ENCODE data around the gene MT1H.
A peak's percentile ranks its signal among the peaks of the same experiment; 100 is the strongest.
"Not testable (repeated sequence)": the region's sequence is repeated elsewhere in the genome, so short reads cannot be mapped to it uniquely, and the experiment has no call there.

MT1H gene

GRCh38 chr16:56669005-56669839 lies at the start of gene MT1H:
Gene MT1H, plus strand, starts transcription at chr16:56669814. Its CDS starts 71 bp downstream, at chr16:56669885.
- no peak for DNase-seq (ENCODE audit: low spot score)

DNA sequence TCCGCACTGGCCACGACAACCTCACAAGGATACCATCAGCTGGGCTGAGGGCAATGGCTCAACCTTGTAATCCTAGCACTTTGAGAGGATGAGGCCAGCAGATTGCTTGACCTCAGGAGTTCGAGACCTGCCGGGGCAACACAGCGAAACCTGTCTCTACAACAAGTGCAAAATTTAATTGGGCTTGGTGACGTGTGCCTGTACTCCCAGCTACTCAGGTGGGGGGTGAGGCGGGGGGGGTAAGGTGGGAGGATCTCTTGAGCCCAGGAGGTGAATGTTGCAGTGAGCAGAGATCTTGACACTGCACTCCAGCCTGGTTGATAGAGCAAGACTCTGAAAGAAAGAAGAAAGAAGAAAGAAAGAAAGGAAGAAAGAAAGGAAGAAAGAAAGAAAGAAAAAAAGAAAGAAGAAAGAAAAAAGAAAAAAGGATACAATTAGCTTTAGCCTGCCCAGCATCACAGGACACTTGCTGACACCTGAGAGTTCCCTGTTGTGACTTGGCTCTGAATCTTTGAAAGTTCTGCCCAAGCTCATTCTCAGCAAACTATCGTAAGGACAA lies 49.2 kb upstream of the MT1H start:
- DNase-seq (ENCODE audit: low spot score) = no peak

GRCh38 chr16:56621665-56622445 lies 47.8 kb upstream of the MT1H start:
- DNase-seq (ENCODE audit: low spot score) = not testable (repeated sequence)

GRCh38 chr16:56623184-56623583 lies 46.4 kb upstream of the MT1H start:
- not testable (repeated sequence) for DNase-seq (ENCODE audit: low spot score)

- no peak for DNase-seq (ENCODE audit: low spot score)
Measured at GRCh38 chr16:56623637-56624036, 46.0 kb upstream of the MT1H start.

DNA sequence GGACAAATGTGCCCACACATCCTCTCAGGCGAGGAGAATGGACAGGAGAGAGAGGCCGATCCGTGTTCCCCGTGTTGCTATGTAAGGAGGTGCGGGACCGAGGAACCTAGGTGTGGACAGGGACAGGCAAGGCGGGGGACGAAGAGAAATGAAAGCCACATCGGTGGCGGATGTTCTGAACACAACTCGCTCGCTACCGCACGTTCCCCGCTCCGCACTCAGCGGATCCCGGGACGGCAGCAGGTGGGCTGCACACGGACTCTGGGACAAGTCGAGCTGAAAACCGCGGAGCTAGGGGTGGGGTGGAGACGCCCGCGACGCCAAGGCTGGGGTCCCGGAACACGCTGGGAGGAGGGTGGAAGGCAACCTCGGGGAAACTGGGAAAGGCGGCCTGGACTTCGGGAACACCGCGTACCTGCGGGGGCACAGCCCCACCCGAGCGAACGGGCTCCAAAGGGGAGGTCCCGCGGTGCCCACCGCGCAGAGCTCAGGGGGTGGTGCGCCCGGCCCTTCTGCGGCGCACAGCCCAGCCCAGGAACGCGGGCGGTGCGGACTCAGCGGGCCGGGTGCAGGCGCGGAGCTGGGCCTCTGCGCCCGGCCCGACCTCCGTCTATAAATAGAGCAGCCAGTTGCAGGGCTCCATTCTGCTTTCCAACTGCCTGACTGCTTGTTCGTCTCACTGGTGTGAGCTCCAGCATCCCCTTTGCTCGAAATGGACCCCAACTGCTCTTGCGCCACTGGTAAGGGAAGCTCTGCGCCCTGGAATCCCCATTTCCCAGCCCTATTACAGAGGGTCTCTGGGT lies 44.3 kb upstream of the MT1H start, which contains the start of gene MT1E:
Gene MT1E, plus strand, starts transcription at position 642 of the 803 bp plus-strand sequence. Its CDS starts 71 bp downstream, at position 713.
- DNase-seq (ENCODE audit: low spot score) = peak; percentile 67

- DNase-seq (ENCODE audit: low spot score) = no peak
Measured at GRCh38 chr16:56625943-56626654, 43.5 kb upstream of the MT1H start.

DNA sequence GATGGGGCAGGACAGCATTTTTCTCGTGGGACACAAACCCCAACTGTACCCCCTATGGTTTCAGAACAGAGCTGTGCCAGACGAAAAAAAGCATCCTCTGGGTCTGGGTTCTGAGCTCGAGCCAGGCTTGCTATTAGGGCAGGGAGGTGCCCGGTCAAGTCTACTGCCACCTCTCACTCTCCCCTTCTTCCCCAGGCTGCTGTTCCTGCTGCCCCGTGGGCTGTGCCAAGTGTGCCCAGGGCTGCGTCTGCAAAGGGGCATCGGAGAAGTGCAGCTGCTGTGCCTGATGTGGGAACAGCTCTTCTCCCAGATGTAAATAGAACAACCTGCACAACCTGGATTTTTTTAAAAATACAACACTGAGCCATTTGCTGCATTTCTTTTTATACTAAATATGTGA lies 42.9 kb upstream of the MT1H start:
- no peak for DNase-seq (ENCODE audit: low spot score)

DNA sequence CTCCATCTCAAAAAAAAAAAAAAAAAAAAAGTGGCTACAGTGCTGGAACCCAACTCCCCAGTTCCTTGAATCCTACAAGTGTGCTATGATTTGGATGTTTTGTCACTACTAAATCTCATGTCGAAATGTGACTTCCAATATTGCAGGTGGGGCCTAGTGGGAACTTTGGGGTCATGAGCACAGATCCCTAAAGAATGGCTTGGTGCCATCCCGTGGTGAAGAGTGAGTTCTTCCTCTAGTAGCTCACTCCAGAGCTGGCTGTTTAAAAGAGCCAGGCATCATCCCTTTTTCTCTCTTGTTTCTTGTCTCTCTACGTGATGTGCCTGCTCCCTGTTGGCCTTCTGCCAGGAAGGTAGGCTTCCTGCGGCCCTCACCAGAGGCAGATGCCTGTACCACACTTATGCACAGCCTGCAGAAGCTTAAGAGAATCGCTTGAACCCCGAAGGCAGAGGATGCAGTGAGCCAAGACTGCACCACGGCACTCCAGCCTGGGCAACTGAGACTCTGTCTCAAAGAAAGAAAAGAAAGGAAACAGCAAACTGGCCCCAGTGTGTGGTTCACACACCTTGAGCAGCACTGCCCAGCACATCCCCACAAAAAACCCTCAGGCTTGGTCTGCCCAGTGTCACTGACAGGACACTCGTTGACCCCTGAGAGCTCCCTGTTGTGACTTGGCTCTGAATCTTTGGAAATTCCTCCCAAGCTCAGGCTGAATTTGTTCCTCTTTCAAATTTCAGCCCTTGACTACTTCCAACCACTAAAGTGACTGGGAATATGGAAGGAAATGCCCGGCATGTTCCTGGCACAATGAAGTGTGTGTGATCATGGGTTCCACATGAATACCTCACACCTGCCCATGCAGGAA lies 40.9 kb upstream of the MT1H start:
- no peak for DNase-seq (ENCODE audit: low spot score)

GRCh38 chr16:56629531-56629930 lies 40.1 kb upstream of the MT1H start:
- no peak for DNase-seq (ENCODE audit: low spot score)

- no peak for DNase-seq (ENCODE audit: low spot score)
Measured at GRCh38 chr16:56630134-56630533, 39.5 kb upstream of the MT1H start.

- no peak for DNase-seq (ENCODE audit: low spot score)
Measured at GRCh38 chr16:56631197-56631596, 38.4 kb upstream of the MT1H start.

DNA sequence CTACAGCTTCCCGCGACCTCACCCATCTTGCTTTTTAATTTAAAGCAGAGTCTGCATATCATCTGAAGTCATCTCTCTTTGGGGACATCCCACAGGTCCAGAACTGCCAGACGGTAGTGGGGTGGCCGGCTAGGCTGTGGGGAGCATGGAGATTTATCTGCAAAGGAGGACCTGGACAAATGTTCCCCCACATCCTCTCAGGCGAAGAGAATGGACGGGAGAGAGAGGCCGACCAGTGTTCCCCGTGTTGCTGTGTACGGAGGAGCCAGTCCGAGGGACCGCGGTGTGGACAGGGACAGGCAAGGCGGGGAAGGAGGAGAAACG lies 37.8 kb upstream of the MT1H start:
- no peak for DNase-seq (ENCODE audit: low spot score)

GRCh38 chr16:56632156-56632847 lies 37.3 kb upstream of the MT1H start, which contains the start of gene MT1M:
Gene MT1M, plus strand, starts transcription at chr16:56632659. Its CDS starts 73 bp downstream, at chr16:56632732.
- no peak for DNase-seq (ENCODE audit: low spot score)

DNA sequence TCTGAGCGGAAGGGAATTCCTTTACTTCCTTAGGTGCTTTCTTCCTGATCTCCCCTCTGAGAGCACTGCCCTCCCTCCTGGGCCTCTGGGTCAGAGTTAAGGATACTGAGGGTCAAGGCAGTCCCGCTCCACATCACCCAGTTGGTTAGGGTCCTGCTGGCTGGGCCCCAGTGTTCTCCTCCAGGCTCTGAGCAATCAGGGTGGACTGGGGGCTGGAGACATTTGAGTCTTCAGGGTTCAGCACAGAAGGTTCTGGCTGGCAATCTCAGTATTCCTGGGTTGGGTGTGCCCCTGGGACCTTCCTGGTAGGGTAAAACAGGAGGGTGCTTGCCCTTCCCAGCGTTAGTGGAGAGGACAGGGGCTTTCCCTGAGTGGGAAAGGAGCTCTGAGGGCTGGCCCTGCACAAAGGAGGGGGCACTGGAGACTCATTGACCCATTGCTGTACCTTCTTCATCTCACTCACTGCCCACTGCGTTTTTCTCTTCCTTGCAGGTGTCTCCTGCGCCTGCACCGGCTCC lies 36.7 kb upstream of the MT1H start:
- DNase-seq (ENCODE audit: low spot score) = no peak

DNA sequence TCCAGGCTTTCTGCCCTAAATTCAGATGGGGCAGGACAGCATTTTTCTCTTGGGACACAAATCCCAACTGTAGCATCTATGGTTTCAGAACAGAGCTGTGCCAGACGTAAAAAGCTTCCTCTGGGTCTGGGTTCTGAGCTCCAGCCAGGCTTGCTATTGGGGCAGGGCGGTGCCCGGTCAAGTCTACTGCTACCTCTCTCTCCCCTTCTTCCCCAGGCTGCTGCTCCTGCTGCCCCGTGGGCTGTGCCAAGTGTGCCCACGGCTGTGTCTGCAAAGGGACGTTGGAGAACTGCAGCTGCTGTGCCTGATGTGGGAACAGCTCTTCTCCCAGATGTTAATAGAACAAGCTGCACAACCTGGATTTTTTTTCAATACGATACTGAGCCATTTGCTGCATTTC lies 36.1 kb upstream of the MT1H start:
- no peak for DNase-seq (ENCODE audit: low spot score)

GRCh38 chr16:56634715-56635440 lies 34.7 kb upstream of the MT1H start:
- DNase-seq (ENCODE audit: low spot score) = no peak

DNA sequence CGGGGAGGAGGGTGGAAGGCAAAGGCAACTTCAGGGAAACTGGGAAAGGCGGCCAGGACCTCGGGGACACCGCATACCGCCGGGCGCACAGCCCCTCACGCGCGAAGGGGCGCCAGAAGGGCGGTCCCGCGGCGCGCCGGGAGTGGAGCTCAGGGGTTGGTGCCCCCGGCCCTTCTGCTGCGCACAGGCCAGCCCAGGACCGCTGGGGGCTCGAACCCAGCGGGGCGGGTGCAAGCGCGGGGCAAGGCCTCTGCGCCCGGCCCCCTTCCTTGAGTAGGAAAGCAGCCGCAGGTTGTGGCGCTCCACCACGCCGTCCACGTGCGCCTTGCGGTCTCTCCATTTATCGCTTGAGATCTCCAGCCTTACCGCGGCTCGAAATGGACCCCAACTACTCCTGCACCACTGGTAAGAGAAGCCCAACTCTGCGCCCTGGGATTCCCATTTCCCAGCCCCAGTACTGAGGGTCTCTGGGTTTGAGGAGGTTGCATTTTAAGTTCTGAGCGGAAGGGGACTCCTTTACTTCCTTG lies 34.1 kb upstream of the MT1H start:
- no peak for DNase-seq (ENCODE audit: low spot score)

Measured in cerebellar cortex (tissue), 1 donor.